ENCODE results near the gene SNX25.

SNX25 gene

DNA sequence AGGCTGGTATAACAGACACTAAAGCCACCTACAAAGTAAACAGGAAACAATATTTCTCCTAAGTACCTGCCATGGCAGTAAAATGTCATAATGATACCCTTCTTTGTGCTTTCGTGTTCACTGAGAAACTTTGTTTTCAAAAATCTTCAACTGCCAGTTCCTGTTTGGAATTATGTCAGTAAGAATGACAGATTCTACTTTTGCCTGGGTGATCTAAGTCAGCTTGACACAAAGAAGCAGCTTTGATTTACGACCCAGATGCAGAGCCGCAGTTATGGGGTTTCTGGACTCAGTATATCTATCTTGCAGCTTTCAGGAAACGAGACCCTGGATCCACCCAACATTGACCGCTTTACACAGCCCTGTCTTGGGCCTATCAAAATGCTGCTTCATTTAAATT, 71.2 kb downstream of the SNX25 start:
- Mint-ChIP-seq H3K9me3 (no peaks in the 10 kb centered on the region), H3K36me3 (ENCODE audit: low read depth) (peaks cover 15% of the 10 kb centered on the region), H3K4me1 (ENCODE audit: low read depth) (no peaks in the 10 kb centered on the region), H3K27me3 (no peaks in the 10 kb centered on the region), H3K27ac (no peak overlapping the region), H3K4me3 (no peak overlapping the region)
- no peak for DNase-seq

DNA sequence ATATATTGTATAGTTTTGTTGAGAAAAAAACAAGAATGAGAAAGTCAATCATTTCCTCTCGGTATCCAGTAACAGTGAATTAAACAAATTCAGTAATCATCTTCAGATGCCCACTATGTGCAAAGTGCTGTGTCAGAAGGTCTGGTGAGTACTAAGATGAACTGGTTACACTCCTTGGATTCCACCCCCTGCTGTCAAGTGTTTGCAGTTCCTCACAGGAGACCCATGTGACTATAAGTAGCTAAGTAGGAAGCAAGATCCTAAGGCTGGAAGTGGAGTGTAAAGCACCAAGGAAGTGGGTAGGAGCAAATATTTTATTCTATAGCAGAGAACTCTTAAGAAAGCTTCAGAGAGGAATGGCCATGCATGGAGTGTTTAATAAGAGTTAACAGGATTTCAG, 73.6 kb downstream of the SNX25 start:
- no peaks in the 10 kb centered on the region for H3K27me3 Mint-ChIP-seq
- no peak overlapping the region for H3K27ac Mint-ChIP-seq
- H3K9me3 Mint-ChIP-seq = no peaks in the 10 kb centered on the region
- H3K4me1 Mint-ChIP-seq (ENCODE audit: low read depth) = no peaks in the 10 kb centered on the region
- H3K4me3 Mint-ChIP-seq = no peak overlapping the region
- no peak for DNase-seq
- H3K36me3 Mint-ChIP-seq (ENCODE audit: low read depth) = peaks cover 6% of the 10 kb centered on the region

DNA sequence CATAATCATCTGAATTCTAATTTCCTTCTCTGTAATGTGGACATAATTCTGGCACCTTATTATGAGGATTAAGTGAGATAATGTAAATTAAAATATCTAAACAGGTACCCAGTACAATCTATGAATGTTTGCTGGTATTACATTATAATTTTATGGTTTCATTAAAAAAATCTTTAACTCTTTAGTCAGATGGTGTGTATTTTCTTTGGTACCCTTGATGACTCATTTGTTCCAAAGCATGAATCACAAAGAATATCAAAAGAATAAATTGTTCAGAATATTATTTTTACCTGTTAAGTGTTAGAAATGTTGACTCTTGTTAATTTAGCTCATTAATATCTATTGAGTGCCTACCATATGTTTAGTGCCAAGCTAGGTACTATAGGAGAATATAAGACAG, 74.3 kb downstream of the SNX25 start:
- Mint-ChIP-seq H3K4me3 (no peak overlapping the region), H3K9me3 (no peaks in the 10 kb centered on the region), H3K27me3 (no peaks in the 10 kb centered on the region), H3K4me1 (ENCODE audit: low read depth) (no peaks in the 10 kb centered on the region), H3K36me3 (ENCODE audit: low read depth) (peaks cover 7% of the 10 kb centered on the region), H3K27ac (no peak overlapping the region)
- DNase-seq = no peak

DNA sequence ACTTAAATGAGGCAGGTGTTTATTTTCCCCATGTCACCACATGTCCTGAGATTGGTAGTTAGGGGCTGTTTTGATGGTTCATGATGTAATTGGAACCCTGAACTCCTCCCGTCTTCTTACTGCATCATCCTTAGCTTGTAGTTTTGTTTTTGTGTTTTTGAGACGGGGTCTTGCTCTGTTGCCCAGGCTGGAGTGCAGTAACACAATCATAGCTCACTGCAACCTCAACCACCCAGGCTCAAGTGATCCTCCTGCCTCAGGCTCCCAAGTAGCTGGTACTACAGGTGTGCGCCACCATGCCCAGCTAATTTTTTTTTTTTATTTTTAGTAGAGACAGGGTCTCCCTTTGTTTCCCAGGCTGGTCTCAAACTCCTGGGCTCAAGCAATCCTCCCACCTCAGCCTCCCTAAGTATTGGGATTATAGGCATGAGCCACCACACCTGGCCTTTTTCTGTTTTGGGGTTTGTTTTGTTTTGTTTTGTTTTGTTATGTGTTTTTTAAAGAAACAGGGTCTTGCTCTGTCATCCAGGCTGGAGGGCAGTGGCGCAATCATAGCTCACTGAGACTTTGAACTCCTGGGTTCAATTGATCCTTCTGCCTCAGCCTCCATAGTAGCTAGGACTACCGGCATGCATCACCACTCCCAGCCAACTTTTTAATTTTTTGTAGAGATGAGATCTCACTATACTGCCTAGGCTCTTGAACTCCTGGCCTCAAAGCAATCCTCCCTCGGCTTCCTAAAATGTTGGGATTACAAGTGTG, 76.4 kb downstream of the SNX25 start:
- H3K27ac Mint-ChIP-seq = no peak overlapping the region

DNA sequence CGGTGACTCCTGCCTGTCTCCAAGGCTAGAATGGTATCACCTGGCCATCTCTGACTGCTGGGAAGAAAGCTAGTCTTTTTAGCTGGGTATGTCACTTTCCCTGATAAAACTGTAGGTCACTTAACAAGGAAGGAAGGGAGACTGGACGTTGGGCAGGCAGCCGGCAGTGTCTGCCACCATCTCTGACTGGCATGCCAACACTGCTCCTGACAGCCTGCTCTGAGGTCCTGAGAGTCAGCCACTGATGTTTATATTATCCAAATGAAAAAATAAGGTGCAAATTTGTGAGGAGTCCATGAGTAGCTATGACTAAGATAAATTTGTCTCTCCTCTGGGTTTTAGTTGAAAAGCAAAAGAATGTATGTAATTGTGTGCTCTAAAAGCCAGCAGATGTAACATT, 77.2 kb downstream of the SNX25 start:
- Mint-ChIP-seq H3K4me1 (ENCODE audit: low read depth) (no peaks in the 10 kb centered on the region), H3K9me3 (no peaks in the 10 kb centered on the region), H3K36me3 (ENCODE audit: low read depth) (peaks cover 33% of the 10 kb centered on the region), H3K4me3 (no peak overlapping the region), H3K27me3 (no peaks in the 10 kb centered on the region), H3K27ac (no peak overlapping the region)
- DNase-seq = no peak

More for the DNA sequence above, 76.4 kb downstream of the SNX25 start:
- Mint-ChIP-seq H3K4me3 (no peak overlapping the region), H3K36me3 (ENCODE audit: low read depth) (peaks cover 26% of the 10 kb centered on the region), H3K27me3 (no peaks in the 10 kb centered on the region), H3K4me1 (ENCODE audit: low read depth) (no peaks in the 10 kb centered on the region), H3K9me3 (no peaks in the 10 kb centered on the region)
- no peak for DNase-seq

DNA sequence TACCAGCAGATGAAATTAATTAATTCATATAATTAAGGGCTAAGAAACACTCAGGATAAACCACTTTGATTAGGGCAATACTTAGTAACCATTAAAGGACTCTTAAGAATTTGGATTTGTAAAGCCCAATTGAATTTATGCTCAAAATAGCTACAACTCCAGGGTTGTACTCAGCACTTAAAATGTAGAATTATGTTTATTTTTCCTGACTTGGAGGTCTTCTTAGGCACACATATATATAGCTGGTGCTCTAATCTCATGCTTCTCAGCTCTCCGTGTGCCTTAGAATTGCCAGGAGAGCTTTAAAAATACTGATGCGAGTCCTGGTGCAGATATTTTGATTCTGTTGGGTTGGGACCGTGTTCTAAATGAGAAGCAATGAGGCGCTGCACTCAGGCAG, 77.6 kb downstream of the SNX25 start:
- Mint-ChIP-seq H3K36me3 (ENCODE audit: low read depth) (peaks cover 38% of the 10 kb centered on the region), H3K4me3 (no peak overlapping the region), H3K4me1 (ENCODE audit: low read depth) (no peaks in the 10 kb centered on the region), H3K9me3 (no peaks in the 10 kb centered on the region), H3K27me3 (no peaks in the 10 kb centered on the region), H3K27ac (no peak overlapping the region)
- DNase-seq = no peak

DNA sequence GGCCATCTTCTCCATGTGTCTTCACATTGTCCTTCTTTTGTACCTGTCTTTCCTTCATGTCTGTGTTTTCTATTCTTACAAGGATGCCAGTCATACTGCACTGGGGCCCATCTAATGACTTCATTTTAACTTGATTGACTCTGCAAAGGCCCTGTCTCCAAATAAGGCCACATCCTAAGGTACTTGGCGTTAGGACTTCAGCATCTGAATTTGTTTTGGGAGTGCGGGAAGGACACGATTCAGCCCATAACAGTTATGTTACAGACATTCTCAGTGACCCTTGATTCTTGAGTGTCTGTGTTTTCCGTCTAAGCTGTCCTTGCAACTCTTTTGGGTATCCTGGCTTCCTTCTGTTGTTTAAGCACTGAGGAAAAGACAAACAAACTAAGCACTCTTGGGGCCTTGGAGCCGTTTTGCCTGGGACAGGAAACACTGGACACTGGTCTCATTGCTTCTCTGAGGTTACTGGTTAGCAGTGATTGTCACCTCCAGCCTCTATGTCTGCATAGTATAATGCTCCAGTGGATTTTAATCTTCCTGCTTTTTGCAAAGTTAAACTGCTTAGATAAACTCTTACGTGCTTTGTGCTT, 80.7 kb downstream of the SNX25 start:
- Mint-ChIP-seq H3K36me3 (ENCODE audit: low read depth) (peaks cover 59% of the 10 kb centered on the region), H3K4me3 (no peak overlapping the region), H3K27me3 (no peaks in the 10 kb centered on the region), H3K4me1 (ENCODE audit: low read depth) (no peaks in the 10 kb centered on the region), H3K9me3 (no peaks in the 10 kb centered on the region), H3K27ac (no peak overlapping the region)
- DNase-seq = no peak

DNA sequence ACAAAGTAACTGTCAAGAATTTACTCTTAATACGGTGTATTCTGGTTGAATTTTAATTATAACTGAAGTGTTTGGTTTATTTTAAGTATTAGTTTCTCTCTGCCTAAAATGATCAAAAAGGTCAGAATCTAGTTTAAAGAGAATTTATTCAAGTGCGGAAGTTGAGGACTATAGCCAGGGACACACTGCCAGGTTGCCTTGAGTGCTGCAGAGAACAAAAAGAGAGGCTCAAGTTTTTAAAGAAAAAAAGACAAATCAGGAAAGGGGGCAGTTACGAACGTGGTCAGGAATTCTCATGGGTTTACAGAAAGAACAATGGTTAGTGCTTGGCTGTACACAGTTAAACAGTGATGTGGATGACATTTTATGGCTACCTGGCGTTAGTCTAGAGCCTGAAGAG, 81.3 kb downstream of the SNX25 start:
- Mint-ChIP-seq H3K9me3 (no peaks in the 10 kb centered on the region), H3K4me1 (ENCODE audit: low read depth) (no peaks in the 10 kb centered on the region), H3K27ac (no peak overlapping the region), H3K4me3 (no peak overlapping the region), H3K27me3 (no peaks in the 10 kb centered on the region), H3K36me3 (ENCODE audit: low read depth) (peaks cover 62% of the 10 kb centered on the region)
- no peak for DNase-seq

DNA sequence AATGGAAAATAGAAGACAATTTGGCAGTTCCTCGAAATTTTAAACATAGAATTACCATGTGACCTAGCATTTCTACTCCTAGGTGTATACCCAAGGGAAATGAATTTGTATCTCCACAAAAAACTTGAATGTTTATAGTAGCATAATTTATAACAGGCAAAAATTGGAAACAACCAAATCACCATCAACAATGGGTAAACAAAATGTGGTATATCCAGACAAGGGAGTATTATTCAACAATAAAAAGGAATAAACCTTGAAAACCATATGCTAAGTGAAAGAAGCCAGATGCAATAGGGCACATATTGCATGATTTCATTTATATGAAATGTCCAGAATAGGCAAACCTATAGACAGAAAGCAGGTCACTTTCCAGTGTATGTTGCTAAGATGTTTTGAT, 83.8 kb downstream of the SNX25 start:
- H3K27ac Mint-ChIP-seq = no peak overlapping the region
- H3K27me3 Mint-ChIP-seq = no peaks in the 10 kb centered on the region
- H3K4me1 Mint-ChIP-seq (ENCODE audit: low read depth) = no peaks in the 10 kb centered on the region

DNA sequence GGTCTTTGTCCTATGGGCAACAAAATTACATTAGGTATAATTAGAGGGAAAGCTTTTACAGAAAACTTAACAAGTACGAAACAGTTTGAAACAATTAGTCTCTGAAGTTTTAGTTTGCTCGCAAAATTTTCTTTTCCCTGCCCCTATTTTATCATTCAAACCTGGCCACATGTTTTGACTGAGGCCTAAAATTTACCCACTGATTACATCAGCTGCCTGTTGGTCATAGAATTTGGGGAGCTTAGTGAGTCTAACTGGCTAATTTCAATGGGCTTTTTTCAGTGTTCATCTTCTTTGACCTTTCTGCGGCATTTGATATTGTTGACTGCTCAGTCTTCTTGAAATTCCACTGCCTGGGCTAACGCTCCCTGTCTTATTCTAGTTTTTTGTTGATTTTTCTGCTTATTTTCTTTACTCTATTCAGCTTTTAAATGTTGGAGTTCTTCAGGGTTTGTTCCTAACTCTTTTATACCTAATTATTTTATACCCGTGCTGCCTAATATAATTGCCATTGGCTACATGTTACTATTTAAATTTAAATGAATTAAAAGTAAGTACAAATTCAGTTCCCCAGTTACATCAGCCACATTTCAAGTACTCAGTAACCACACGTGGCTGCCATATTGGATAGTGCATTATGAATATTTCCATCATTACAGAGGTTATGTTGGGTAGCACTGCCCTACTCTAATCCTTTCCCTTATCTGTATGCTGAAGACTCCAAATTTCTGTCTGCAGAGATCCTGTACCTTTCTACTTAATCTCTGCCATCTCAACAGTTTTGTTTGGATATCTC, 87.5 kb downstream of the SNX25 start:
- no peak for DNase-seq
- Mint-ChIP-seq H3K4me1 (ENCODE audit: low read depth) (no peaks in the 10 kb centered on the region), H3K27ac (no peak overlapping the region), H3K4me3 (no peak overlapping the region), H3K9me3 (no peaks in the 10 kb centered on the region), H3K36me3 (ENCODE audit: low read depth) (peaks cover 46% of the 10 kb centered on the region), H3K27me3 (no peaks in the 10 kb centered on the region)

More for the DNA sequence above, 83.8 kb downstream of the SNX25 start:
- Mint-ChIP-seq H3K36me3 (ENCODE audit: low read depth) (peaks cover 76% of the 10 kb centered on the region), H3K9me3 (no peaks in the 10 kb centered on the region), H3K4me3 (no peak overlapping the region)
- DNase-seq = no peak

DNA sequence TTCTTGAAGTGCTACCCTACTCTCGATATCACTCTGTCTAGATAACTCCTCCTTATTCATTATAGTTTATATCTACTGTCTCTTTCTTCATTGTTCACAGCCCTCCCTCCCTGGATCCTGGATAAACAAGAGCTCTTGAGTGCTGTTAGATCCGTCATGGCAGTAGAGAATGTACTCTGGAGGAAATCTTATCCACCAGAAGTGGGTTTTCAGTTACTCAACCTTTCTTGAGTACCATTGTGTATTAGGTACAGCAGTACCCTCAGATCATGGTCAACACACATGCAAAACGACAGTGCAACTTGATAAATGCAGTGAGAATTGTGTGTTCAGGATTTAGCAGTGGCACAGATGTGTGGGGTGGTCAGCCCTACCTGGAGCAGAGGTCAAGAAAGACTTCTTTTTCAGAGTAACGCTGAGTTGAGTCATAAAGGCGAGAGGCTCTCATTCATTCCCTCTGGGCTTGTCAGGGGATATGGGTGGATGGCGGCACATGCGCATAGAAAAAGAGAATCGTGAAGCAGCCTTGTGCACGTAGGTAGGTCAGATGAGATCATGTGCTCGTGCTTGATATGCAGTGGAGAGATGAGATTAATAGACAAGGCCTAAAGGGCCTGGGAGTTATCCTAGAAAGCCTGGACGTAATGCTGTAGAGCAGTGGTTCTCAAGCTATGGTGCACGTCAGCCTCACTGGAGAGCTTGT, 89.5 kb downstream of the SNX25 start:
- H3K9me3 Mint-ChIP-seq = no peaks in the 10 kb centered on the region
- DNase-seq = no peak
- no peak overlapping the region for H3K4me3 Mint-ChIP-seq
- H3K27me3 Mint-ChIP-seq = no peaks in the 10 kb centered on the region
- H3K36me3 Mint-ChIP-seq (ENCODE audit: low read depth) = peaks cover 28% of the 10 kb centered on the region
- no peaks in the 10 kb centered on the region for H3K4me1 Mint-ChIP-seq (ENCODE audit: low read depth)
- no peak overlapping the region for H3K27ac Mint-ChIP-seq

DNA sequence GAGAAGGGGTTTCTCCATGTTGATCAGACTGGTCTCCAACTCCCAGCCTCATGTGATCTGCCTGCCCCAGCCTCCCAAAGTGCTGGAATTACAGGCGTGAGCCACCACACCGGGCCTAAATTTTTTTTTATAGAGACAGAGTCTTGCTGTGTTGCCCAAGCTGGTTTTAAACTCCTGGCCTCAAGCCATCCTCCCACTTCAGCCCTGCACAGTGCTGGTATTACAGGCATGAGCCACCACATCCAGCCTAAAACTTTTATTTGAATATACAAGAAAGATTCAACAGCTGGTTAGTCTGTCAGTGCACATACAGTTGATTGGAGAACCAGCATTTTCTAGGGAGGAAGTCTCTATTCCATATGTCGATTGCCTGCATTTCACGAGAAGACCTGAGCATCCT, 95.1 kb downstream of the SNX25 start:
- no peaks in the 10 kb centered on the region for H3K4me1 Mint-ChIP-seq (ENCODE audit: low read depth)
- H3K36me3 Mint-ChIP-seq (ENCODE audit: low read depth) = peaks cover 9% of the 10 kb centered on the region
- H3K9me3 Mint-ChIP-seq = no peaks in the 10 kb centered on the region
- no peak overlapping the region for H3K4me3 Mint-ChIP-seq
- no peak overlapping the region for H3K27ac Mint-ChIP-seq
- H3K27me3 Mint-ChIP-seq = no peaks in the 10 kb centered on the region
- no peak for DNase-seq

DNA sequence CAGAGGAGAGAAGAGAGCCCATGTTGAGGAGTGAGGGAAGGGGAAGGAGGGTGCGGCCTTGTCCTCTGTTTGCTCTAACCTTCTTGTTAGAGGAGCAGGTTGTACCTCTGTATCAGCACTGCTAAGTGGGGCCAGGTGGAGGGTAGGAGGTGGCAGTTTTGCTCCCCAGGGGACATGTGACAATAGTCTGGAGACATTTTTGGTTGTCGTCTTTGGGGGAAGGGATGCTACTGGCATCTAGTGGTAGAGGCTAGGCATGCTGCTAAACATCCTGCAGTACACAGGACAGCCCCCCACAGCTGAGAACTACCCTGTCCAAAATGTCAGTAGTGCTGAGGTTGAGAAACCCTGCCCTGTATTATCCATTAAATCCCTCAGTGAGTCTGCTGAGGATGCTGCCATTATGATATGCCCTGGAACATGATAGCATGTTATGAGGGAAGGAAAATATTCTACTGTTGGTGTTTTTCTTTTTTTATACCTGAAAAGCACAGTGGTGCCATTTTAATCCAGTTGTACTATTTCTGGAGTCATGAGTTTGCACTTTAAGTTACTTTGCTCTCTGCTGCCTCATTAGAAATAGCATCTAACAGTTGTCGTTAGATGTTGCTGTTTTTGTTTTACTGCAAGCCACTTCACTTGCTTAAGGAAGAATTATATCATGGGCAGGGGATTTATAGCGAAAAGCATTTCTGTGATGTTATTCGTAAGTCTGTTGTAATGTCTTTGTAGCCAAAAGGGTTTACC, 95.7 kb downstream of the SNX25 start:
- Mint-ChIP-seq H3K4me1 (ENCODE audit: low read depth) (no peaks in the 10 kb centered on the region), H3K4me3 (no peak overlapping the region), H3K36me3 (ENCODE audit: low read depth) (peaks cover 14% of the 10 kb centered on the region), H3K27ac (no peak overlapping the region), H3K27me3 (no peaks in the 10 kb centered on the region), H3K9me3 (no peaks in the 10 kb centered on the region)
- DNase-seq = peak; percentile 30

DNA sequence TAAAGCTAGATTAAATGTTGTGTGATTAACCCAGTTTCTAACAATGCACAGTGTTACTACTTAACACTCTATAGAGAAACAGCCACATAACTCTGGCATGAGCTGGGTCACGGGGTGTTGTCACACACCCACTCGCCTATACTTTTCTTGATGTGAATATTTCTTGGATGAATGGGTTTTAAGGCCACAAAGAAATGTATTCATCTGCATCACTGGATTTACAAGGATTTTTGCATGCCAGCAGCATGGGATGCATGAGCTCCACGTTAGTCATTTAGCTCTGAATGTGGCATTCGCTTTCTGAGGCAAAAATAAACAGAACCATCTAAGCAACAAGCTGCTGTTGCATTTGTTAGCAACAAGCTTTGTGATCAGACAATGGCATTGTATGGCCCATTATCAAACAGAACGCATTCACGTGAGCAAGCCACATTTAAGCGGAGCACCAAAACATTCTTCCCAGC, 96.6 kb downstream of the SNX25 start:
- Mint-ChIP-seq H3K36me3 (ENCODE audit: low read depth) (peaks cover 20% of the 10 kb centered on the region), H3K27ac (no peak overlapping the region), H3K27me3 (no peaks in the 10 kb centered on the region), H3K4me1 (ENCODE audit: low read depth) (no peaks in the 10 kb centered on the region), H3K9me3 (no peaks in the 10 kb centered on the region), H3K4me3 (no peak overlapping the region)
- DNase-seq = no peak

Measured in activated T-cell treated with anti-CD3 and anti-CD28 coated beads, Interleukin-2, amount 50 U/mL, for 24 hours (primary cell).